GM19324 (cell line): ENCODE data around the gene CPAMD8.

Source experiments
- ATAC-seq: cut with Tn5 transposase; IDR thresholded peaks from one replicate; pipeline ENCODE4 v1.9.1; 2021; ENCODE audit warnings: mild to moderate bottlenecking, moderate library complexity; ENCODE audit not compliant: unreplicated experiment, low FRiP score

The CPAMD8 gene

GRCh38 chr19:16896146-16897028 lies 130.2 kb downstream of the CPAMD8 start:
- ATAC-seq: peak; percentile 13

- no peak for ATAC-seq
Measured at GRCh38 chr19:16895467-16896145, 131.0 kb downstream of the CPAMD8 start.

- ATAC-seq: no peak
Measured at GRCh38 chr19:16894080-16894479, 132.5 kb downstream of the CPAMD8 start.

- no peak for ATAC-seq
Measured at GRCh38 chr19:16893686-16893989, 133.0 kb downstream of the CPAMD8 start.

- ATAC-seq: no peak
Measured at GRCh38 chr19:16892868-16893685, 133.5 kb downstream of the CPAMD8 start.

GRCh38 chr19:16892436-16892835 lies 134.2 kb downstream of the CPAMD8 start:
- no peak for ATAC-seq

- no peak for ATAC-seq
Measured at GRCh38 chr19:16891696-16892382, 134.8 kb downstream of the CPAMD8 start.

GRCh38 chr19:16890461-16891184 lies 136.0 kb downstream of the CPAMD8 start:
- ATAC-seq: no peak

- no peak for ATAC-seq
Measured at GRCh38 chr19:16889883-16890460, 136.6 kb downstream of the CPAMD8 start.

GRCh38 chr19:16889366-16889882 lies 137.2 kb downstream of the CPAMD8 start:
- no peak for ATAC-seq

GRCh38 chr19:16888629-16889365 lies 137.8 kb downstream of the CPAMD8 start, which contains the start of gene F2RL3:
TSS of gene F2RL3 (plus strand) at chr19:16888999. CDS start at chr19:16889190, 191 bp downstream.
- ATAC-seq: no peak

GRCh38 chr19:16887353-16888265 lies 139.0 kb downstream of the CPAMD8 start:
- ATAC-seq: no peak

- ATAC-seq: no peak
Measured at GRCh38 chr19:16886305-16886880, 140.2 kb downstream of the CPAMD8 start.

GRCh38 chr19:16885166-16885565 lies 141.4 kb downstream of the CPAMD8 start:
- no peak for ATAC-seq

- ATAC-seq: no peak
Measured at GRCh38 chr19:16883522-16883921, 143.1 kb downstream of the CPAMD8 start.

GRCh38 chr19:16882146-16882545 lies 144.5 kb downstream of the CPAMD8 start:
- ATAC-seq: no peak

GRCh38 chr19:16880884-16881554 lies 145.6 kb downstream of the CPAMD8 start:
- ATAC-seq: no peak
